Measurements from ENCODE around the gene PDE4B.
A peak's percentile ranks its signal among the peaks of the same experiment; 100 is the strongest.

PDE4B gene

GRCh38 chr1:66274634-66275033 lies 481.9 kb downstream of the PDE4B start:
- Histone ChIP-seq H3K36me3 (ENCODE audit: insufficient read depth, low read length) (no peaks in the 10 kb centered on the region), H3K9me3 (replicated peaks; ENCODE audit: low read length) (no peaks in the 10 kb centered on the region), H3K27me3 (ENCODE audit: control insufficient read depth, insufficient read depth, low read length) (no peaks in the 10 kb centered on the region), H3K4me1 (ENCODE audit: control insufficient read depth, insufficient read depth, low read length) (peaks cover 40% of the 10 kb centered on the region), H3K9ac (ENCODE audit: low read depth, low read length) (no peak overlapping the region), H3K4me3 (ENCODE audit: low read length) (no peak overlapping the region), H3K4me2 (ENCODE audit: low read length) (no peak overlapping the region)

DNA sequence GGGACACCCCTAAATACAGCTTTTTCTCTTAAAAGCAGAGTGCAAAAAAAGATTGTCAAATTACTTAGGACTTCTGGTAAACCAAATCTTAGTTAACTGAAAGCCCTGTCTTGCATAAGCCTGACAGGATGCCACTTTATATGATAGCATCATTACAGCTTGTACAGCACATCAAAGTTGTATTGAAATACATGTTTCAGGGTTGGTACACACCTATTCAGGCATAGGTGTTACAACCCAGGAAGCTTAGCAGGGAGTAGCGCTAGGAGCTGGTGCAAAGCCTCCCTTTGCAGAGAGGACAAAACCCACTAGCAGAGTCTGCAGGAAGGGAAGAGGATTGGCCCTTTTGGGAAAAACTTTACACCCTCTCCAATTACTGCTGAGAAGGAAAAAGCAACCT lies 482.4 kb downstream of the PDE4B start:
- Histone ChIP-seq H3K4me1 (ENCODE audit: control insufficient read depth, insufficient read depth, low read length) (peaks cover 36% of the 10 kb centered on the region), H3K27me3 (ENCODE audit: control insufficient read depth, insufficient read depth, low read length) (no peaks in the 10 kb centered on the region), H3K4me2 (ENCODE audit: low read length) (no peak overlapping the region), H3K4me3 (ENCODE audit: low read length) (no peak overlapping the region), H3K9ac (ENCODE audit: low read depth, low read length) (no peak overlapping the region), H3K36me3 (ENCODE audit: insufficient read depth, low read length) (no peaks in the 10 kb centered on the region), H3K9me3 (replicated peaks; ENCODE audit: low read length) (no peaks in the 10 kb centered on the region)

GRCh38 chr1:66275601-66276023 lies 482.9 kb downstream of the PDE4B start:
- no peaks in the 10 kb centered on the region for H3K27me3 ChIP-seq (ENCODE audit: control insufficient read depth, insufficient read depth, low read length)
- no peak overlapping the region for H3K9ac ChIP-seq (ENCODE audit: low read depth, low read length)
- peaks cover 30% of the 10 kb centered on the region for H3K4me1 ChIP-seq (ENCODE audit: control insufficient read depth, insufficient read depth, low read length)
- no peaks in the 10 kb centered on the region for H3K9me3 ChIP-seq (replicated peaks; ENCODE audit: low read length)
- no peak overlapping the region for H3K4me2 ChIP-seq (ENCODE audit: low read length)
- H3K4me3 ChIP-seq (ENCODE audit: low read length) = no peak overlapping the region
- no peaks in the 10 kb centered on the region for H3K36me3 ChIP-seq (ENCODE audit: insufficient read depth, low read length)

DNA sequence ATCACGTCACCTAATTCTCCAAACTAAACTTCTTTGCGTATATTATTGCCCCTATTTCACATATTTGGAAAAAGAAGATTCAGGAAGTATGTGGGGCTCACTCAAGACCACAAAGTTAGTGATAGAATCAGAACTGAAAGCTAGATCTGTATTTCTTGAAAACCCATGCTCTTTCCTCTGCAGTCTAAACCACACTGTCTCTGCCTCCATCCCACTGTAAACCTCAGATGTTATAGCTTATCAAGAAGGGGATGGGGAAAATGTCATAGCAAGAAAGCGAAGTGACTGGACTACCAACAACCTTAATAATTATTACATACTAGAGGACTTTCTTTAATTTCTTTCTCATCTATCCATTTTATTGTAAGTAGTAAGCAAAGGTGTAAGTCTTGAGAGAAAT lies 483.5 kb downstream of the PDE4B start:
- Histone ChIP-seq H3K4me3 (ENCODE audit: low read length) (no peak overlapping the region), H3K36me3 (ENCODE audit: insufficient read depth, low read length) (no peaks in the 10 kb centered on the region), H3K4me1 (ENCODE audit: control insufficient read depth, insufficient read depth, low read length) (peaks cover 25% of the 10 kb centered on the region), H3K4me2 (ENCODE audit: low read length) (no peak overlapping the region), H3K27me3 (ENCODE audit: control insufficient read depth, insufficient read depth, low read length) (no peaks in the 10 kb centered on the region), H3K9me3 (replicated peaks; ENCODE audit: low read length) (no peaks in the 10 kb centered on the region), H3K9ac (ENCODE audit: low read depth, low read length) (no peak overlapping the region)

DNA sequence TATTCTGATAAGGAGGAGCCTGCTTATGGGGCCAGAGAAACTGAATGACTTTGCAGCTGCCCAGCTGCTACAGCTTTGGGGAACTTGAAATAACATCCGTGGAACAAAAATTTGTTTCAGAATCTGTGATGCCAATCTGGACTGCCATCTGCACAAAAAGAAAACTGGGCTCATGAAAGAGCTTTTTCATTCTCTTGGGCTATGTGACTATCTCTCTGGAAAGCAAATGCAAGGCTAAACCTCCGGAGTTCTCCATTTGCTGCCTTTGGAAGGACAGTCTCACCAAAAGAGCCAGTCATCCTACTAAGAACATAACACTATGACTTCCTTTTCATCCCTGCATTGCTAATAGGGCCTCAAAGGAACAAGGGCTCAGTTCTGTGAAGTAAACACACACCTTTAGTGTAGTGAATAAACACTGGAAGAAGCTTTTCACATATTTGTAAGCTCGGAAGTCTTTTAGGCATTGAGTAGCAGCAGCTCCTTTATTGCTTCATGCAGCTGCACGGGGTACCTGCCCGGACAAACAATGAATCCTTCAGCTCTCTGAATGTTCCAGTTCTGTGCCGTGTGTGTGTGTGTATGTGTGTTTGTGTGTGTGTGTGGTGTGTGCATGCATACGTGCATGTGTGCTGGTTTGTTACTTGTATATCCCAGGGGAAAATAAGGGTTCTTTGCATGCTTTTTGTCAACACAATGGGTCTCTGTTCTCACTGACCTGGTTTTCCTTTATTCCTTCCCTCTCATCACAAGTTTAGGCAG lies 485.7 kb downstream of the PDE4B start:
- Histone ChIP-seq H3K9ac (ENCODE audit: low read depth, low read length) (no peak overlapping the region), H3K4me1 (ENCODE audit: control insufficient read depth, insufficient read depth, low read length) (peaks cover 24% of the 10 kb centered on the region)

GRCh38 chr1:66281808-66282207 lies 489.1 kb downstream of the PDE4B start:
- Histone ChIP-seq H3K4me2 (ENCODE audit: low read length) (peak overlapping the region; percentile 37), H3K9me3 (replicated peaks; ENCODE audit: low read length) (no peaks in the 10 kb centered on the region), H3K27me3 (ENCODE audit: control insufficient read depth, insufficient read depth, low read length) (no peaks in the 10 kb centered on the region), H3K4me3 (ENCODE audit: low read length) (no peak overlapping the region), H3K36me3 (ENCODE audit: insufficient read depth, low read length) (no peaks in the 10 kb centered on the region), H3K4me1 (ENCODE audit: control insufficient read depth, insufficient read depth, low read length) (peaks cover 13% of the 10 kb centered on the region), H3K9ac (ENCODE audit: low read depth, low read length) (no peak overlapping the region)

More for the DNA sequence above, 485.7 kb downstream of the PDE4B start:
- H3K27me3 ChIP-seq (ENCODE audit: control insufficient read depth, insufficient read depth, low read length) = no peaks in the 10 kb centered on the region
- H3K4me3 ChIP-seq (ENCODE audit: low read length) = no peak overlapping the region
- no peak overlapping the region for H3K4me2 ChIP-seq (ENCODE audit: low read length)
- no peaks in the 10 kb centered on the region for H3K9me3 ChIP-seq (replicated peaks; ENCODE audit: low read length)
- no peaks in the 10 kb centered on the region for H3K36me3 ChIP-seq (ENCODE audit: insufficient read depth, low read length)

DNA sequence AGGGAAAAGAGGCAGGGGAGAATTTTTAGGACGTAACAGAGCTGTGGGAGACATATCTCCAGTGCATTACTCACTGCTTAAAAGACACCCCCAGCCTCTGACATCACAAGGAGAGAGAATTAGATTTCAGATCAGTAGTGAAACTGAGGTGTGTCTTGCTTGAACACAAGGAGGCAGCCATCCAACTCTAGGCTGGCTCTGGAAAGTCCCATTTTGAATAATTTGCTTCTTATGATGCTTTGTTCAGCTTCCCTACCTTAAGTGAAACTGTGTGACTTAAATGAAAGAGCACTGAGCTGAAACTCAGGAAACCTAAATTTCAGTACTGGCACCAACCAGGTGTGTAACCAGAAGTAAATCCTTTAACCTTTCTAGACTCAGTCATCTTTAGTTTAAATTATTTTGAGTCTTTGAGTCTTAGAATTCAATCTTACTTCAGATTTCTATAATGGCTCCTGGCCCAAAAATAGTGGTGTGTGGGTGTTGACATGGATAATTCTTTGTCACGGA lies 489.7 kb downstream of the PDE4B start:
- Histone ChIP-seq H3K36me3 (ENCODE audit: insufficient read depth, low read length) (no peaks in the 10 kb centered on the region), H3K27me3 (ENCODE audit: control insufficient read depth, insufficient read depth, low read length) (no peaks in the 10 kb centered on the region), H3K4me2 (ENCODE audit: low read length) (peak overlapping the region; percentile 37), H3K9me3 (replicated peaks; ENCODE audit: low read length) (no peaks in the 10 kb centered on the region), H3K4me3 (ENCODE audit: low read length) (no peak overlapping the region), H3K4me1 (ENCODE audit: control insufficient read depth, insufficient read depth, low read length) (peaks cover 13% of the 10 kb centered on the region), H3K9ac (ENCODE audit: low read depth, low read length) (peak overlapping the region; percentile 19)

DNA sequence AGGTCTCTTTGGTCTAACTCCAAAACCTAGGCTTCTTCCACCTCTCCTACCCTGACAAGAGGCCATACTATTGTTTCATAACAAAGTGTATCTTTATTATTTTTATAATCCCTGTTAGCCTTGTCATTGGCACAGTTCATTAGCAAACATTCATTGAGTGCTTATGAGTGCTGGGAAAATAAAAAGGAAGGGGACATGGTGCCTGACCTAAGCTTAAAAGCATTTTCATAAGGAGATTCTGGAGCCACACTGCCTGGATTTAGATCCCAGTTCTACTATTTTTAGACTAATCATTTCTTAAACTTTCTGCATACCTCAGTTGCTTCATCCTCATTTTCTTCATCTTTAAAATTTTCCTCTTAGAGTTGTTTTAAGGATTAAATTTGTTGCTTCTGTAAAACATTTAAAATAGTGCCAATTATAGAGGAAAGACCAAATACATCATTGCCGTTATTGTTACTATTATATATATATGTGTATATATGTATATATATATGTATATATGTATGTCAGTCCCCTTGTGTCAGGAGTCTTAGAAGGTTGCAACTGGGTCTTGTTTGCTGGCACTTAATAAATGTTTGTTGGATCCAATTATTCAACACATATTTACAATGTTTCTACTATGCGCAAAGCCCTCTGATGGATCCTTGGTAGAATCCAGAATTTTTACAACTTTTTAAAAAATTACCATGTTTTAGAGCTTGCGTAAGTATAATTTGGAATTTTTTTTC lies 490.4 kb downstream of the PDE4B start:
- H3K36me3 ChIP-seq (ENCODE audit: insufficient read depth, low read length) = no peaks in the 10 kb centered on the region
- peak overlapping the region; percentile 19 for H3K9ac ChIP-seq (ENCODE audit: low read depth, low read length)
- H3K27me3 ChIP-seq (ENCODE audit: control insufficient read depth, insufficient read depth, low read length) = no peaks in the 10 kb centered on the region
- H3K4me3 ChIP-seq (ENCODE audit: low read length) = no peak overlapping the region
- peaks cover 13% of the 10 kb centered on the region for H3K4me1 ChIP-seq (ENCODE audit: control insufficient read depth, insufficient read depth, low read length)
- H3K4me2 ChIP-seq (ENCODE audit: low read length) = no peak overlapping the region
- no peaks in the 10 kb centered on the region for H3K9me3 ChIP-seq (replicated peaks; ENCODE audit: low read length)

DNA sequence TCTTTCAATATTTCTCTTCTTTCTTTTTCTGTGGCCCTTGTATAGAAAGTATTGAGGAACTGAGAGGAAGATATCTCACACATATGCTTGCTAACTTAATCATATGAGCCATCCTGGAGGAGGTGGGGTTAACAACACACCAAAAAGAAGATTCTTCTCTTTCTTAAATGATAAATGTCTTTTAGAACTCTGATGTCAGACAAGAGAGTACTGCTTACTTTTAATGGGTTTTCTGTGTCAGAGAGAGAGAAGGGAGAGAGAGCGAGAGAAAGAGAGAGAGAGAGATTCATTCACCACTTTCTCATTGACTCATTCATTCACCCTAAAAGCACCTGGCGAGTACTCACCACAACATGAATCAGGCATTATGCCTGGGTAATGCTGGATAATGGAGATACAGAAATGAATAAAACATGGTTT lies 490.9 kb downstream of the PDE4B start:
- H3K27me3 ChIP-seq (ENCODE audit: control insufficient read depth, insufficient read depth, low read length) = no peaks in the 10 kb centered on the region
- H3K4me2 ChIP-seq (ENCODE audit: low read length) = no peak overlapping the region
- H3K4me1 ChIP-seq (ENCODE audit: control insufficient read depth, insufficient read depth, low read length) = peaks cover 13% of the 10 kb centered on the region

GRCh38 chr1:66284746-66285145 lies 492.1 kb downstream of the PDE4B start:
- Histone ChIP-seq H3K9me3 (replicated peaks; ENCODE audit: low read length) (no peaks in the 10 kb centered on the region), H3K9ac (ENCODE audit: low read depth, low read length) (no peak overlapping the region), H3K36me3 (ENCODE audit: insufficient read depth, low read length) (no peaks in the 10 kb centered on the region), H3K27me3 (ENCODE audit: control insufficient read depth, insufficient read depth, low read length) (no peaks in the 10 kb centered on the region), H3K4me1 (ENCODE audit: control insufficient read depth, insufficient read depth, low read length) (peaks cover 13% of the 10 kb centered on the region), H3K4me3 (ENCODE audit: low read length) (no peak overlapping the region), H3K4me2 (ENCODE audit: low read length) (no peak overlapping the region)

More for the DNA sequence above, 490.9 kb downstream of the PDE4B start:
- Histone ChIP-seq H3K36me3 (ENCODE audit: insufficient read depth, low read length) (no peaks in the 10 kb centered on the region), H3K9me3 (replicated peaks; ENCODE audit: low read length) (no peaks in the 10 kb centered on the region), H3K9ac (ENCODE audit: low read depth, low read length) (no peak overlapping the region), H3K4me3 (ENCODE audit: low read length) (no peak overlapping the region)

DNA sequence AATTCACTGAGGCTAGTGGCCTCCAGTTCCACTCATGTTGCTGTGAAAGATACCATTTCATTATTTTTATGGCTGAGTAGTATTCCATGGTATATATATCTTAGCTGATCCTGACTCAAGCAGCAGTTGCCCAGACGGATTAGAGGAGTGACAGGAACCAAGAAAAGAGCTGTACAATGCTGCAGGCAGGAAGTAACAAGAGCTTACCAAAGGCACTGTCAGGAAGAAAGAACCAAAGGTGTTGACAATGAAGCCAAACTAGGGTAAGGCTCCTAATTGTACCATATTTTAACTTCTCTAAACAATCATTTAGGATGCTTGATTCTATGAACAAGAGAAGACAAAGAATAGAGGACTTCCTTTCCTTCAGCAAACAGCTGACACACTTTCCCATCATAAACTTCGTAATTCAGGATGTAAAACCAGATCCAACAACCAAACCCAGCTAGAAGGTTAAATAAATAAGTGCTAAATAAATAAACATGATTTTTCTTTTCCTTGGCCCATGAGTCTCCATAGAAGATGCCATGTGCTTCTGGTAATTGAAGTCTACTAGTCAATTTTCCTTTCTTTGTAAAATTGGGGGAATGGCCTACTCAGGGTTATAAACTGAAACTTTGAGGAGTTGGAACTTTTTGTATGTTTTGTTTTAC lies 493.0 kb downstream of the PDE4B start:
- Histone ChIP-seq H3K9me3 (replicated peaks; ENCODE audit: low read length) (no peaks in the 10 kb centered on the region), H3K4me2 (ENCODE audit: low read length) (no peak overlapping the region), H3K4me3 (ENCODE audit: low read length) (no peak overlapping the region), H3K27me3 (ENCODE audit: control insufficient read depth, insufficient read depth, low read length) (no peaks in the 10 kb centered on the region), H3K36me3 (ENCODE audit: insufficient read depth, low read length) (no peaks in the 10 kb centered on the region), H3K9ac (ENCODE audit: low read depth, low read length) (no peak overlapping the region), H3K4me1 (ENCODE audit: control insufficient read depth, insufficient read depth, low read length) (peaks cover 13% of the 10 kb centered on the region)
